ENCODE data around the gene MB21D2.

The MB21D2 gene

DNA sequence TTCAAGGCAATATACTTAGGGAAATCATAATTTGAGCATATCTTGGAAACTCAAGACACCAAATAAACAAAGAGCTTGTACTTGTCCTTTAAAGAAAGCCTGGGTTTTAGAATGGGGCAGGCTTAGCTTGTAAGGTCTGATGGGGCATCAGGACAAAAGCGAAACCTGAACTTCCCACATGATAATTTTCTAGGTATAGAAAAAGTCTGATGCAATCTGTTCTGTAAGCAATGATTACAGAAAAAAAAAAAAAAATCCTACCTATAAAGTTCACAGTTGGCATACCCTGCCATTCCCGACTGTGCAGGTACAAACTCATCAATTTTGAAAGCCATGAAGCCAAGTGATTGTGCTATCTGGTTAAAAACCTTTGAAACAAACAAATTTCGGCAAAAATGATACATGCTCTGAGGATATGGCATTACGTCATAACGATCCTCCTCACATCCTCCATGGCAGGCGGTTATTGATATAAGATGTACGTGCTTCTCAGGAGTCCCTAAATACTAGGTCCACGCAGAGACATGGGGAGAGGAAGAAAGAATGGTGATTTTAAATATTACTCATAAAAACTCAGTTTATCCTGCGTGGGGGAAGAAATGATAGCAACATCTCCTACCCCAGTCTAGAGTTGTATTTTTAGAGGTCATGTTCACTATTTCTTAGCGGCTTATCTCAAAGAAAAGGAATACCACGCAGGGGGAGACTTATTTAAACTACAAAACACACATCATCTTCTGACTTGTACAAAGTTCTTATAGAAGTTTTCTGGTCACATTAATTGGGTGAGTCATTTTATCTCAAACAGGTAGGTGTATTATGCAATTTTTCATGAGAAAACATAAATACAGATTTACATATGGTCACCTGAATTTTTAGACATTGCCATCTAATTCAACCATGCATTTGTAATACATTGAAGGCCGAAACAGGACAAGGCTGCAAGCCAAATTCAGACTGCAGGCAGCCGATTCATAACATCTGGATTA lies 27.0 kb downstream of the MB21D2 start:
- no peak for DNase-seq (ENCODE audit: low read depth)

DNA sequence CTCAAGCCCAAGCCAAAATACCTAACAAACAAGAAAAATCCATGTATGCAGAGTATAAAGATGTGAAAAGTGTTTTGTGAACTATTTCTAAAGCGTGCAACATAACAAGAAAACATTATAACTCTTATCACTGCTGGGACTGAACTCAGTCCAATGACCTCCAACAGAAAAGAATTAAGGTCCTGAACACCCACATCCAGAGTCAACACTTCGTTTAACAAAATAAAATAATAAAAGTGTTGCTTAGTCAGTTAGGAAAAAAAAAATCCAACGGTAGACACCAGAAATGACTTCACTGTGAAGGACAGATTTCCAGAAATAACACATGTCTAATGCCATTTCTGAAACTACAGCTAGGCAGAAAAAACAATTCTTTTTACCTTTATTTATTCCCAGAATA lies 28.0 kb downstream of the MB21D2 start:
- DNase-seq (ENCODE audit: low read depth): no peak

DNA sequence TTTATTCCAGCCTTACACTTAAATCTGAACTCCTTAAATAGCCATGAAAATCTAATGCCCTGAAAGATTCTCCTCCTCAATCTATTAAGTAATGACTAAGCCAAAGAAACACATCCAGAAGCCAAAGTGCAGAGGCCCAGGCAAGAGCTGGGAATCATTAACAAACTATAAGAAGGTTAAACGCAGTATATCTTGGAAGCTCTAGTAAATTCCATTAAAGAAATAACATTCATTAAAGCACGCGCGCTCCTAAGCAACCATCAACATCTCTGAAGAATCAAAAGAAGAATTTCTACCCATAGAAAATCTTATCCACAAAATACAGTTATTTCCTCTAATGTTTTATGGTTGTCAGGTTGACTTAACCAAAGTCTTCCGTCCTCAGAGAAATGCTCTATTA lies 29.5 kb downstream of the MB21D2 start:
- no peak for DNase-seq (ENCODE audit: low read depth)

DNA sequence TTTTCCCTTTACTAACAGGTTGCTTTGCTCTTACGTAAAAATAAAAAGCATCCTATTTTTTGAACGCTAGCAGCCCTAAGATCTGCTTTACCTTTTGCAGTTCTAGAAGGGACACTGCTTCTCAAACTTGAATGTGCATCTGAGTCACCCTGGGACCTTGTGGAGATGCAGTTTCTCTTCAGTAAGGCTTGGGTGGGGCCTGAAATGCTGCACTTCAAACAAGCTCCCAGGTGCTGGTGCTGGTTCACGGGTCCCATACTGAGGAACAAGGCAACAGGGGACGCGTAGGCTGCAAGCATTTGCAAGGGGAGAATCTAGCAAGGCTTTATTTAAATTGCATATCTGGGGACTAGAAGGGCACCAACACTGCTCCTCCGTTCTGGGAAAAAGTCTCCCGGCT lies 30.0 kb downstream of the MB21D2 start:
- DNase-seq (ENCODE audit: low read depth): no peak

DNA sequence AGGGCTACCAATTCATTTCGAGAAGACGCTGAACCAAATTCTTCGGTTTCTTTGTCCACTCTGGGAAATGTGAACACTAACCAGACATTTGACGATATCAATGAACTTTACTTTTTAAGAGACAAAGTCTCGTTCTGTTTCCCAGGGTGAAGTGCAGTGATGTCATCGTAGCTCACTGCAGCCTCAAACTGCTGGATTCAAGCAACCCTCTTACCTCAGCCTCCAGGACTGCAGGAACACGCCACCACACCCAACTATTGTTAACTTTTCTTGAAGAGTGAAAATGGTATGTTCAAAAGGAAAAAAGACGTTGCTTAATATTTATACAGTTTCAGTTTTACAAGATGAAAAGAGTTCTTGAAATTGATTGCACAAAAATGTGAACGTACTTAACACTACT lies 30.6 kb downstream of the MB21D2 start:
- no peak for DNase-seq (ENCODE audit: low read depth)

DNA sequence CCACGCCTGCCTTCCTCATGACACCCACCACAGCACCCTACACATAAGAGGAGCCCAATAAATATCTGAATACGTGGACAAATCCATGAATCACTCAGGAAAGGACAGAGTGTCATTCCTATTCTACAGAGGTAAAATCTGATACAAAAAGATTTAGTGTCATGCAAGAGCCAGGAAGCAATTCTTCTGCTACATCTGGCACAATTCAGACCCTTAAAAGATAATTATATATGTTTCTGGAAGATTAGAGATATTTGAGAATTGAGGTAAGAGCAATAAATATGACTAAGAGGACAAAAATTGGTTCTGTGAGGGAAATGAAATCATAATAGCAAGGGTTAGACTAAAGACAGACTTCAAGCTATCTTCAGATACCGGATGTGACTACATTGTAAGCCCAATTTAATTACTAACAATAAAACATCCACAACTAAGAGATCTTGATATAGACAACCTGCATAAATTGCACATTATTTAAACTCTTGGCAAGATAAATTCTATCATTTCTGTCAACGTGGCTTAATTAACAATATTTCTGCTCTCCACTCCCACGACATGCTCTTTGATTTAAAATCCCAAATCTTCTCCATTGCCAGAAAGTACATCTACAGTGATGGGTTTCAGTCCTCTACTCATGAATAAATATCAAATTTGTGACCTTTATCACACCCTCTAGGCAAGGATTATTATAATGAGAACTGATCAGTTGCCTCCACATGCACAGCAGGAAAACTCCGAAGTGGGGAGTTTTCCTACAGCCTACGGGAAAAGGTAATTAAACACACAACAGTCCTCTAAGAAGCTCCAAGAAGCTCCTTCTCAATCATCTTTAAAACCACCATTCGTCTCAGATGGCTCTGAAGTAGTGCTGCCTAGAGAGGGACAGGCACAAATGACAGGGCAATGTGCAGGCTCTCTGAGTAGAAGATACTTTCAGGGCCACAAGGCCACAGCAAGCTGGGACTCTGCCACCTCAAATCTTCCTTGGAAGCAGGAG lies 32.6 kb downstream of the MB21D2 start:
- peak; percentile 62 for DNase-seq (ENCODE audit: low read depth)

DNA sequence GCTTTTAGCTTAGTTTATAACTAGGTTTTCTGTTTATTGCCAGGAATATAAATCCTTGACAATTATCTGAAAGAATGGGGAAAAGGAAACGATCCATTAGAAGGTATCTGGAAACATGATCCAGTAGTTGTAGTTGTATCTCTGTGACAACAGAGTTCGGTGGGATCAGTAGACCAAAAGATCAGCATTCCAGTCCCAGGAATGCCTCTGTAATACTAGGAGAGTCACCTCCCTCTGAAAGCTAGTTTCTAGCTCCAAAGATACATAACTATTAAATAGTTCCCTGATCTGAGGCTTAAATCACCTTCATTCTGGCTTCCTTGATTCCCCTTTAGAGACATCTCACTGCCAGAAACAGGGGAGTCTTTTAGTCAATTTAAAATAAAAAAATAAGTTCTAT lies 34.1 kb downstream of the MB21D2 start:
- no peak for DNase-seq (ENCODE audit: low read depth)

DNA sequence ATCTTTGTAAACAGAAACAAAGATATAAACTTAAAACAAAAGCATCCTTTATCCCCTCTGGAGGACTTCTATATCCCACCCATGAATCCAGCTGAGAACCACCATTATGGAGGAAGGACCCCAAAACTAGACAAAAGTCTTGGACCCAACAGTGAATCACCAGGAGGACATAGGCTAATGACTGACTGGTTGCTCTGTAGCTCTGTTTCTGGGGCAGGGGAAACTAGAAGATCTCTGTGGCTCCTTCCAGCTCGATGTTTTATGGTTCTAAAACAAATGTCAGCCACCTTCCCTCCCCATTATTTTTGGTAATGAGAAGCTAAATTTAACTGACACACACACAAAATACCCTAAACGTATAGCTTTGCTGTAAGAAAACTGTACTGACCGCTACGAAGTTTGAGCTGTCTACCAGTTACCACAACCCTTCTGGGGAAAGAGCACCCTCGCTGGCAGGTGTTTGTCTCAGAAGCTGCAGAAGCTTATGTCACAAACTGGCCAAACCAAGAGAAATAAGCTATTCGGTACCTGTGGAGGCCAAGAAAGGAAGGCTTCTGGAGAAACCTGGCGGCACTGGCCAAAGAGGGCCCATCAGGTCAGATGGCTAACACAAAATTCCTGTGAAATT lies 36.4 kb downstream of the MB21D2 start:
- DNase-seq (ENCODE audit: low read depth): no peak

DNA sequence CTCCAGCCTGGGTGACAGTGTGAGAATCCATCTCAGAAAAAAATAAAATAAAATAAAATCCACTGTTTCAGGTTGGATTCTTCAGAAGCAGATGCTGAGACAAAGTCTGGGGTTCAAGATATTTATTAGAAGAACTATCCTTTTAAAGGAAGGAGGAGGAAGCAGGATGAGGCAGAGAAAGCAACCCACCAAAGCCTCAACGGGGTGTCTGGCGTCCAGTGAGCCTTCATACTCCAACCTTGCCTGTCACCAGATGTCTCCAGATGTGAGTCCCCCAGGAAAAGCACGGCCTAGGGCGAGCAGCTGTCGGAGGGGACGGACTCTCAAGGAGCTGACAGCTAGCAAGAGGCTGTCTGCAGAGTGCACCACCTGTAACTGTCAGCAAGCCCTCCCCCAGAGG lies 37.3 kb downstream of the MB21D2 start:
- DNase-seq (ENCODE audit: low read depth): no peak

DNA sequence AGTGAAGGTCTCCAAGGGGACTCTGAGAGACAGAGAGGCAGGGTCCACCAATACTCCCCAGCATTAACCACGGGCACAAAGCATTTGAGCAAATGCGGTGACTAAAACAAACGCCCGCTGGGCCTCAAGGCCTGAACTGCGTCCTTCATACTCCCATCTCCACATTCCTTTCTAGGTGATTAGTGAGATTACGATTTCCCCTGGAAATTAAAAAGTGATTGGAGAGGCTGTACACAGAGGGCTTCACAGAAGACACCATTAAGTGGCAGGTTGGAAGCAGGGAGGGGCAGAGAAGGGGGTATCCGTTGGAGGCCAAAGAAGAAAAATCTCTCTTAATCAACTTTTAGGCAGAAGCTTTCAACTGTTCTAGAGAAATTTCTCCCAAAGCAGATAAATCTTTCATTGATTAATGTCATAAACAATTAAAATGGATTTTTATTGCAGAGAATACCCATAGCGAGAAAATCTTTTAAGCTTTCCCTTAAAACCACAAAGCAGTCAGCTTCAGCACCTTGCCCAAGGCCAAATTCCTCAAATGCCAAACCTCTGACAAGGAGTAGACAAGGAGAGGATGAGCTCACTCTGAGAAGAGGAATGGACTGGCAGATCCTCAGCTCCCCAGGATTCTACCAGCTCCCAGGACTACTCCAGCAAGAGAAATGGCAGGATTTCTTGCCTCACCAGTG lies 38.2 kb downstream of the MB21D2 start:
- DNase-seq (ENCODE audit: low read depth): peak; percentile 97

DNA sequence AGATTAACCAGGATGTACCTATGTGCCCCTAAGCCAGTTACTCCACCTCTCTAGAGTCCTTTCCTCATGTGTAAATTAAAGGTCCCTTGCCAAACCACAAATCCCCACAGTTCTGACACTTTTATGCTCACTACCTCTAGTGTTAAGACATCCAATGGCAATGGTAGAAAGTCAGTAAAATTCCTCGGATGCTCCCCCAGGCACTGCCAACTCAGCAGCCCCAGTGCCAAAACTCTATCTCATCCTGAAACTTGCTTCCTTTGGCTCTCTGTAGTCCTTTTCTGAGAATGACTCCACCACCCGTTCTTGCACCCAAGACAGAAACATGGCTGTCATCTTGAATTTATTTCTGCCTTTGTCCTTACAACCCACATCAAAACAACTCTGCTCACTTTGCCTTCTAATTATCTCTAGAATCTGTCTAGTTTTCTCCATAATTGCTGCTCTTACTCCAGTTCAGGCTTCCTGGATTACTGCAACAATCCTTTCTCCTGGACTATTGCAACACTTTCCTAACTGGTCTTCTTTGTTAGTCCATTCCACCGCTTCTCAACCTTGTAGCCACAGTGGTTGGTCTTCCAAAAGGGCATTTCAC lies 41.6 kb downstream of the MB21D2 start:
- no peak for DNase-seq (ENCODE audit: low read depth)

DNA sequence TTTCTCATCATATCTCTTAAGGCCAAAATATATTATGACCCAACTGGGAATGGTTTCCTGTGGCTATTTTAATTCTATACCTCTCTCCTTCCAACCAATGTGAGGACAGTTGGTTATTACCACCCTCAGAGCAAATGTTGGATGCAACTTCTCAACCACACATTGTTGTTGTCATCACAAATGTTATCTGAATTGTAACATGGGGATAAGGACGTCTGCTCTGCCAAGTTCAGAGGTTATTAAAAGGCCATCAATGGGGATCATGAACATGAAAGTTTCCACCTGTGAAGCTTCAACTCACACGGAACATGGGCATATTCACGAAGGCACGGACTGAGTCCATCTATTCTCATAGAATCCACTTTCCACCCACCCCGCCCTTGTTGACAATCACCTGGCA lies 46.8 kb downstream of the MB21D2 start:
- no peak for DNase-seq (ENCODE audit: low read depth)

DNA sequence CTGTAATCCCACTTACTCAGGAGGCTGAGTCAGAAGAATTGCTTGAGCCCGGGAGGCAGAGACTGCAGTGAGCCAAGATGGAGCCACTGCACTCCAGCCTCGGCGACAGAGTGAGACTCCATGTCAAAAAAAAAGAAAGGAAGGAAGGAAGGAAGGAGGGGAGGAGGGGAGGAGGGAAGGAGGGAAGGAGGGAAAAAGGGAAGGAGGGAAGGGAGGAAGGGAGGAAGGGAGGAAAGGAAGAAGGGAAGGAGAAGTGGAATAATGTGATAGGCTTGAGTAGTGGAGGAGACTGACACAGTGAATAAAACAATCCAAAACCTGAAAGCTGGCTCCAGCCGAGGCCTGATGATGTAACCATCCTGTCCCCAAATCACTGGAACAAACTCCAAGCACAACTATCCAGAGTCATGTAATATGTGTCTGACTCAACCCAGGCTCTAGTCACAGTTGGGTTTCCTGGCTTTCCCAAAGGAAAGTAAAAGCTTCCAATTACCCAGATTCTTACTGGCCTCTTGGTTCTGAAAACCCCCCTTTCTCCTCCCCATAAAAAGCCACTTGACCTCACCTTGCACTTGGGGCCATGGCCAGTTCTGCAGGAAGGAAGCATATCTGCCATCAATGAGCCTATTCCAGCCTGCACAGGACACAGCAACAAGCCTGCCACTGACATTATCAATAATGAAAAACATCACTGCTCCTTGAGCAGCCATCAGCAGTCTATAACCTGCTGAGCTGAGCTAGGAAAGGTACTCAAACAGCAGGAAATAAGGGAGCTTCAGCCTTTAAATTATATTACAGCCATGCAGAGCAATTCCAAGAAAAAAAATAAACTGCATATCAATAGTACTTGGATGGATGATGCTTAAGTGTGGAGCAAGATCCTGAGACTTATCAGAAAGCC lies 48.3 kb downstream of the MB21D2 start:
- peak; percentile 62 for DNase-seq (ENCODE audit: low read depth)

DNA sequence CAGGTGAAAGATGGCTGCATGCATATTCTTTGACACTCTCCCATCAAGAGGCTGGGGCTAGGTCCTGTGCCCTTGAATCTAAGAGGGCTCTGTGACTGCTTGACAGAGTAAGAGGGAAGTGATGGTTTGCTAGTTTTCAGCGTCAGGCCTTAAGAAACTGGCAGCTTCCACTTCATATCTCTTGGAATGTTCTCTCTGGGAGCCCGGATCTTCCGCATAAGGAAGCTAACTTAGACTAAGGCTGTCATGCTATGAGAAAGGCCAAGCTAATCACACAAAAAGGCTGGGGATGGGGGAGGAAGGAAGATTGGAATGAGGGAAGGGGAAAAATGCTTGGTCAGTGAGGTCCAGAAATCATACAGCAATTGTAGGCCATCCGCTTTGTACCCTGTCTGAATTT lies 50.0 kb downstream of the MB21D2 start:
- no peak for DNase-seq (ENCODE audit: low read depth)

DNA sequence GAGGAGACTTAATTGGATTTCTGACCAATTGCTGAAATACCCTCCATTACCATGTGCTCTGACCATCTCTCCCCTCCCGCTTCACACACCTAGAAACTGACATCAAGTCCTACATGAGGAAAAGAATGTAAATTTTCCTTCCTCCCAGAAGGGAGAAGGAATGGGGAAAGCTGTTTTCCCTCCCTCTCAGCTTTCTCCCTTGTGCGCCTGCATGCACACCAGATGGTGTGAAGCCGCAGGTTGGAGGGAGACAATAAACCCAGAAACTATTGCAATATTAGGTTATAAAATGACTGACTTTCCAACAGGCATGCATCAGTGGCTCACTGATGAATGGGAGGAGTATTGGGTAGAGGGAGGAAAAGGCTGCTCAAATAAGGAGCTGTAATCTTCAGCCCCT lies 50.9 kb downstream of the MB21D2 start:
- no peak for DNase-seq (ENCODE audit: low read depth)

DNA sequence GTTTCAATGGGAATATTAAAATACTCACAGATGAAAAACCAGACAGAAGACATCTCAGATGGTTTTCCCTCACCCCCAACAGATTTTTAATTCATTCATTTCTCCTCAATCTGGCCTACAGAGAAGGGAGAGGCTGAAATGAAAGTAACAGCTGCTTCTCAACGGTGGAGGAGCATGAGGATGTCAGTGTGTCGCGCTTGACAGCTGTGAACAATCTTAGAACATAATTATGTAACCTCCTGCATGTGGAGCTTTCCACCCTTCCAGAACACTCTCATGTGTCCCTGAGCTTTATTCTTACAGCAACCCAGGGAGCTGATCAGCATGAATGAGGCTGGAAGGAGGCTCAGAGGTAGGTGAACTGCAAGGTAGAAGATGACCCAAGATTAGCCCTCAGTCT lies 52.7 kb downstream of the MB21D2 start:
- no peak for DNase-seq (ENCODE audit: low read depth)

DNA sequence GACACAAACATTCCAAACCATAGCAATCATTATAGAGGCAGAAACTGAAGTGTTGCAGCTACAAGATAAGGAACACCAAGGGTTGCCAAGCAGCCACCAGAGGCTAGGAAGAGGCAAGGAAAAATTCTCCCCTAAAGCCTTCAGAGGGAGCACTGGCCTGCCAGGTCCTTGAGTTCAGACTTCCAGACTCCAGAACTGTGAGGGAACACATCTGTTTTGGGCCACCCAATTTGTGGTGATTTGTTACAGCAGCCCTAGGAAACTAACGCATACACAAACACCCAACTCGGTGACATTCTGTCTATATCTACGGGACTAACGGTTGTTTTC lies 54.6 kb downstream of the MB21D2 start:
- no peak for DNase-seq (ENCODE audit: low read depth)

DNA sequence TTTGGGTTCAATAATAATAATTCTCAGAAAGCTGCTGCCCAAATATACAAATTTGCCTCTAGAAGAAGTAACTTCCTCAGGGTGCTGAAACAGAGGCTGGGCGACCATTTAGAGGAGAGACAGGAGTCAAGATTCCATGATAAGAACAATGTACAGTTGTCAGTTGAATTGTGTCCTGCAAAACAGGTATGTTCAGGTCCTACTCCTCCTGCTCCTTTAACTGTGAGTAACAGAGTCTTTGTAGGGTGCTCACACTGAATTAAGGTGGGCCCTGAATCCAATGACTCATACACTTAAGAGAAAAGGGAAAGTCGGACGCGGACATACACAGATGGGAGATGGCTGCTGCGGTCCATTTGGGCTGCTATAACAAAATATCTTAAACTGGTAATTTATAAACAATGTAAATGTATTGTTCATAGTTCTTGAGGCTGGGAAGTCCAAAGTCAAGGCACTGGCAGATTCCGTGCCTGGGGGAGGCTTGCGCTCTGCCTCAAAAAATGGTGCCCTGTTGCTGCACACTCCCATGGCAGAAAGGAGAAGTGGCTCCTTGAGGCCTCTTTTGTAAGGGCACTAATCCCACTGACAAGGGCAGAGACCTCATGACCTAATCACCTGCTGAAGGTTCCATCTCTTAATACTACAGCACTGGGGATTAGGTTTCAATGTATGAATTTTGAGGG lies 55.1 kb downstream of the MB21D2 start:
- no peak for DNase-seq (ENCODE audit: low read depth)

DNA sequence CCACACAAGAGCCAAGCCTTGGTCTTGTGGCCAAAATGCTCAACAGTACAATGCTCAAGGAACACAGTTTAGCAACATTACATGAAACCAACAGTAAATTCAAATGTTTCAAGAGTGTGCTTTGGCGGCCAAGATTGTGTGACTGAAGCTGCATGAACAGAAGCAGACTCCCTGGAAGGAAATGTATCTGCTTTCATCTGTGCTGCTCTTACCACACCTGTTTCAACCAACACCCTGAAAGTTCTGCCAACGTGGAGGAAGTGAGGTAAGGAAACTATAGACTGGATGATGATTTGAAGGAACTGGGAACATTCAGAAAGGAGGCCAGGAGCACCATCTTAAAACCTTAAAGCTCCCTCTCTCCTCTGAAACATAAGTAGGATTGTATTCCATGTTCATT lies 55.7 kb downstream of the MB21D2 start:
- DNase-seq (ENCODE audit: low read depth): no peak

DNA sequence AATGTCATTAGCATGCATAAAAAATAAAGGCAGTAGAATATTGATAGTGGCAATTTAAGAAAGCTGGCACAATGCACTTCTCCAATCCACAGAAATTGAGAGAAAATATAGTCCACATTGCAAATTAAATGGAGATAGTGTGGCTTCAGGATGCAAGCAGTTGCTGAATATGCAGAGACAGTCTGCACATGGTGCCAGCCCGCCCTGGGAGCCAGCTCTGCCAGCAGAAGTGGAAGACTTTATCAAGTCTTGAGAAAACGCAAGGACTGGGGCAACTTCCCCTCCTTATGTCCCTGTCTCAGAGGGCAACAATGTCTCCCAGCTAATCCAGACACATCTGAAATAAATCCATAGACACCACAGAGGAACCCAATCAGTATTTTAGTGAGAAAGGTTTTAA lies 57.2 kb downstream of the MB21D2 start:
- DNase-seq (ENCODE audit: low read depth): no peak

All from GM04504 (cell line).